ENCODE measurements around the gene D2HGDH.

D2HGDH gene

GRCh38 chr2:241748468-241749256 is 14.2 kb downstream of the D2HGDH start:
- no peaks in the 10 kb centered on the region for H3K9me3 ChIP-seq (ENCODE audit: control insufficient read depth in 2 of 2, low read length in 2 of 2)
- H3K4me1 ChIP-seq (ENCODE audit: control insufficient read depth, insufficient read depth, low read length), result no peaks in the 10 kb centered on the region
- H3K9ac ChIP-seq (ENCODE audit: low read length in 2 of 2), result no peak overlapping the region
- H3K27ac ChIP-seq (ENCODE audit: low read length), result no peak overlapping the region
- H3K36me3 ChIP-seq (ENCODE audit: control insufficient read depth in 2 of 2, insufficient read depth in 2 of 2, low read length in 2 of 2), result peaks cover 14 to 32% of the 10 kb centered on the region in 2 donors
- no peak overlapping the region for H3K4me3 ChIP-seq (ENCODE audit: low read length in 2 of 2)
- no peaks in the 10 kb centered on the region for H3K27me3 ChIP-seq (ENCODE audit: control insufficient read depth in 1 of 2, insufficient read depth in 2 of 2, low read length in 2 of 2)

- no peaks in the 10 kb centered on the region for H3K4me1 ChIP-seq (ENCODE audit: control insufficient read depth, insufficient read depth, low read length)
- no peaks in the 10 kb centered on the region for H3K27me3 ChIP-seq (ENCODE audit: control insufficient read depth in 1 of 2, insufficient read depth in 2 of 2, low read length in 2 of 2)
- H3K9me3 ChIP-seq (ENCODE audit: control insufficient read depth in 2 of 2, low read length in 2 of 2), result no peaks in the 10 kb centered on the region
- H3K4me3 ChIP-seq (ENCODE audit: low read length in 2 of 2), result no peak overlapping the region
- no peak overlapping the region for H3K9ac ChIP-seq (ENCODE audit: low read length in 2 of 2)
- no peak overlapping the region for H3K27ac ChIP-seq (ENCODE audit: low read length)
- H3K36me3 ChIP-seq (ENCODE audit: control insufficient read depth in 2 of 2, insufficient read depth in 2 of 2, low read length in 2 of 2), result peaks cover 8 to 23% of the 10 kb centered on the region in 2 donors
These were observed 15.8 kb downstream of the D2HGDH start for GRCh38 chr2:241750076-241750840.

DNA sequence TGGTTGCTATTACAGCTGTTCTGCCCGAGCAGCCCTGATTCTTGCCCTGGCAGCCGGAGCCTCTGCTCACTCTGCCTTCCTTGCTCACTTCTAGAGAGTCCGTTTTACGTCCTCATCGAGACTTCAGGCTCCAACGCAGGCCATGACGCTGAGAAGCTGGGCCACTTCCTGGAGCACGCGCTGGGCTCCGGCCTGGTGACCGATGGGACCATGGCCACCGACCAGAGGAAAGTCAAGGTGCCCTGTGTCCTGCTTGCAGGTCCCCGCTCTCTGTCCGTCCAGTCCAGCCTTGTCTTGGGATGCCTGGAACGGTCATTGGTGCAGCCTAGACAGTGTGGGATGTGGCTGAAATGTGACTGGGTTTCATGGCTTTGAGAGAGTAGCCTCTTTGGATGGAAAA is 16.7 kb downstream of the D2HGDH start:
- Histone ChIP-seq H3K27ac (ENCODE audit: low read length) (no peak overlapping the region), H3K9ac (ENCODE audit: low read length in 2 of 2) (no peak overlapping the region), H3K4me1 (ENCODE audit: control insufficient read depth, insufficient read depth, low read length) (no peaks in the 10 kb centered on the region), H3K9me3 (ENCODE audit: control insufficient read depth in 2 of 2, low read length in 2 of 2) (no peaks in the 10 kb centered on the region), H3K4me3 (ENCODE audit: low read length in 2 of 2) (no peak overlapping the region), H3K27me3 (ENCODE audit: control insufficient read depth in 1 of 2, insufficient read depth in 2 of 2, low read length in 2 of 2) (no peaks in the 10 kb centered on the region), H3K36me3 (ENCODE audit: control insufficient read depth in 2 of 2, insufficient read depth in 2 of 2, low read length in 2 of 2) (peaks cover 9 to 24% of the 10 kb centered on the region in 2 donors)

DNA sequence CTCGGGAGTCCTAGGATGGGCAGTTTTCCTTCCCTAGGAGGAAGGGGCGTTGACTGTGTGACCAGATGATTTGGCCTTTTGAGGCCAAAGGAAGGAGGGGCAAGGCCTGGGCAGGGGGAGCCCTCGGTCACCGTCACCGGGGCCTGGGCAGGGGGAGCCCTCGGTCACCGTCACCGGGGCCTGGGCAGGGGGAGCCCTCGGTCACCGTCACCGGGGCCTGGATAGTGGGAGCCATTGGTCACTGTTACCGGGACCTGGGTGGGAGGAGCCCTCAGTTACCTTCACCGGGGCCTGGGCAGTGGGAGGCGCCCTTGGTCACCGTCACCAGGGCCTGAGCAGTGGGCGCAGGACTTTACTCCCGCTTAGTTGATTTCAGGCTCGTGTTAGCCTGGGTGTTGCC is 17.3 kb downstream of the D2HGDH start:
- H3K9ac ChIP-seq (ENCODE audit: low read length in 2 of 2), result no peak overlapping the region
- no peaks in the 10 kb centered on the region for H3K9me3 ChIP-seq (ENCODE audit: control insufficient read depth in 2 of 2, low read length in 2 of 2)
- no peaks in the 10 kb centered on the region for H3K4me1 ChIP-seq (ENCODE audit: control insufficient read depth, insufficient read depth, low read length)
- no peaks in the 10 kb centered on the region for H3K27me3 ChIP-seq (ENCODE audit: control insufficient read depth in 1 of 2, insufficient read depth in 2 of 2, low read length in 2 of 2)
- peaks cover 12 to 25% of the 10 kb centered on the region in 2 donors for H3K36me3 ChIP-seq (ENCODE audit: control insufficient read depth in 2 of 2, insufficient read depth in 2 of 2, low read length in 2 of 2)
- no peak overlapping the region for H3K27ac ChIP-seq (ENCODE audit: low read length)
- no peak overlapping the region for H3K4me3 ChIP-seq (ENCODE audit: low read length in 2 of 2)

DNA sequence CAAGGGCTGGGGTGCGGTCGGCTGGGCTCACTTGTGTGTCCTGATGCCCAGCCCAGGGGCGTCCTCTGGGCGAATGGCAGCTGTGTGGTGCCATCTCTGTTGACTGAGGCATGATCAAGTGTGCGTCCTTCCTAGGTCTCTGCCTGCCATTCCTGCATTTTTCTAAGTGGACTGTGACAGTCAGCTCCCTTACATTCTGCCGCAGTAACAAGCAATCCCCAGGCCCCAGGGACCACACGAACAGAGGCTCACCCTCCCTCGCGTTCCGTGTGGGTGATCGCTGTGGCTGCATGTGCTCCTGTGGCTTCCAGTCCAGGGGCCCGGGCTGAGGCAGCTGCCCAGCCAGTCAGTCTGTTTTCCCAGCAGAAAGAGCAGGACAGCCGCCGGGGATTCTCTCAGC is 17.8 kb downstream of the D2HGDH start:
- no peak overlapping the region for H3K27ac ChIP-seq (ENCODE audit: low read length)
- H3K4me3 ChIP-seq (ENCODE audit: low read length in 2 of 2), result no peak overlapping the region
- no peaks in the 10 kb centered on the region for H3K4me1 ChIP-seq (ENCODE audit: control insufficient read depth, insufficient read depth, low read length)
- no peaks in the 10 kb centered on the region for H3K9me3 ChIP-seq (ENCODE audit: control insufficient read depth in 2 of 2, low read length in 2 of 2)
- H3K36me3 ChIP-seq (ENCODE audit: control insufficient read depth in 2 of 2, insufficient read depth in 2 of 2, low read length in 2 of 2), result peaks cover 12 to 24% of the 10 kb centered on the region in 2 donors
- H3K27me3 ChIP-seq (ENCODE audit: control insufficient read depth in 1 of 2, insufficient read depth in 2 of 2, low read length in 2 of 2), result no peaks in the 10 kb centered on the region
- no peak overlapping the region for H3K9ac ChIP-seq (ENCODE audit: low read length in 2 of 2)

DNA sequence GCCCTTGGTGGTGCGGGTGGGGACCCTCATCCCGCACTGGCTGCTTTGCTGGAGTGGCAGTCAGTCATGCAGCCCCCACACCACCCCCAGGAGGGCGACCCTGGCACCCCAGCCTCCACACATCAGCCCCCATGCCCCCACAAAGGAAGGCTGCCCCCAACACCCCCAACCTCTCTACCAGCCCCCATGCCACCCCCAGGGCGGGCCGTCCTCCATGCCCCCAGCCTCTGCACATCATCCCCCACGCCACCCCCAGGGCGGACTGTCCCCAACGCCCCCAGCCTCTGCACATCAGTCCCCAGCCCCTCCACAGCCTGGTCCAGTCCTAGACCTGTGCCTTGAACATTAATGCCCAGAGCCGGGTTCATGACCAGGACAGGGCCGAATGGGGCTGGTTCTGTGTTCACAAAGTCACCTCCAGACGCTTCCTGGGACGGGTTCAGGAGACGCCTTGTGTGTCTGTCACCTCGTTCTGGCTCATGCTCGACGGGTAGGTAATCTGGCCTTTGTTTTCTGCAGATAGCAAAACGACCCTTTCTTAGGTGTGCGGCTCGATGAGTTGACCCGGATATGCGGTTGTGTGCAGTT is 18.4 kb downstream of the D2HGDH start:
- peaks cover 12 to 26% of the 10 kb centered on the region in 2 donors for H3K36me3 ChIP-seq (ENCODE audit: control insufficient read depth in 2 of 2, insufficient read depth in 2 of 2, low read length in 2 of 2)

DNA sequence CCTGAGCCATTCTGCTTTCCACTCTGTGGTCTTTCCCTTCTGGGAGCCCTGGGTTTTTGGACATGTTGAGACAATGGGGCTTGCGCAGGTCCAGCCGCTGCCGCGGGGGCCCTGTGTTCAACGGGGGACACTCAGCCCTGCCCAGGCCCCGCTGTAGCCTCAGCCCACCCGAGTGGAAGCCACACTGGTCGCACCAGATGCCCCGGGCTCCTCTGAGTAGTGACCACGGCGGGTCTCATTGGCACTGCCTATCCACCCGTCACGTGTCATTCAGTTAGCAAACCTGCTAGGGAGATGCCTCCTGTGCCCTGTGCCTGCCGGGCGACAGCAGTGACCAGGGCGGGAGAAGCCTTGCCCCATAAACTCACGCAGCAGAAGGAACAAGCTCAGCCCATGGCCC is 19.1 kb downstream of the D2HGDH start:
- Histone ChIP-seq H3K4me1 (ENCODE audit: control insufficient read depth, insufficient read depth, low read length) (no peaks in the 10 kb centered on the region), H3K27me3 (ENCODE audit: control insufficient read depth in 1 of 2, insufficient read depth in 2 of 2, low read length in 2 of 2) (no peaks in the 10 kb centered on the region), H3K36me3 (ENCODE audit: control insufficient read depth in 2 of 2, insufficient read depth in 2 of 2, low read length in 2 of 2) (peaks cover 12 to 26% of the 10 kb centered on the region in 2 donors), H3K27ac (ENCODE audit: low read length) (no peak overlapping the region), H3K4me3 (ENCODE audit: low read length in 2 of 2) (no peak overlapping the region), H3K9me3 (ENCODE audit: control insufficient read depth in 2 of 2, low read length in 2 of 2) (no peaks in the 10 kb centered on the region), H3K9ac (ENCODE audit: low read length in 2 of 2) (no peak overlapping the region)

More for the DNA sequence above, 18.4 kb downstream of the D2HGDH start:
- H3K9ac ChIP-seq (ENCODE audit: low read length in 2 of 2), result no peak overlapping the region
- no peak overlapping the region for H3K4me3 ChIP-seq (ENCODE audit: low read length in 2 of 2)
- no peaks in the 10 kb centered on the region for H3K27me3 ChIP-seq (ENCODE audit: control insufficient read depth in 1 of 2, insufficient read depth in 2 of 2, low read length in 2 of 2)
- no peaks in the 10 kb centered on the region for H3K4me1 ChIP-seq (ENCODE audit: control insufficient read depth, insufficient read depth, low read length)
- H3K27ac ChIP-seq (ENCODE audit: low read length), result no peak overlapping the region
- no peaks in the 10 kb centered on the region for H3K9me3 ChIP-seq (ENCODE audit: control insufficient read depth in 2 of 2, low read length in 2 of 2)

GRCh38 chr2:241754042-241754441 is 19.6 kb downstream of the D2HGDH start:
- H3K4me1 ChIP-seq (ENCODE audit: control insufficient read depth, insufficient read depth, low read length), result no peaks in the 10 kb centered on the region
- no peak overlapping the region for H3K4me3 ChIP-seq (ENCODE audit: low read length in 2 of 2)
- H3K36me3 ChIP-seq (ENCODE audit: control insufficient read depth in 2 of 2, insufficient read depth in 2 of 2, low read length in 2 of 2), result peaks cover 13 to 25% of the 10 kb centered on the region in 2 donors
- no peak overlapping the region for H3K27ac ChIP-seq (ENCODE audit: low read length)
- no peaks in the 10 kb centered on the region for H3K9me3 ChIP-seq (ENCODE audit: control insufficient read depth in 2 of 2, low read length in 2 of 2)
- no peak overlapping the region for H3K9ac ChIP-seq (ENCODE audit: low read length in 2 of 2)
- no peaks in the 10 kb centered on the region for H3K27me3 ChIP-seq (ENCODE audit: control insufficient read depth in 1 of 2, insufficient read depth in 2 of 2, low read length in 2 of 2)

- H3K27ac ChIP-seq (ENCODE audit: low read length), result no peak overlapping the region
- H3K9ac ChIP-seq (ENCODE audit: low read length in 2 of 2), result no peak overlapping the region
- no peaks in the 10 kb centered on the region for H3K27me3 ChIP-seq (ENCODE audit: control insufficient read depth in 1 of 2, insufficient read depth in 2 of 2, low read length in 2 of 2)
- no peak overlapping the region for H3K4me3 ChIP-seq (ENCODE audit: low read length in 2 of 2)
- no peaks in the 10 kb centered on the region for H3K4me1 ChIP-seq (ENCODE audit: control insufficient read depth, insufficient read depth, low read length)
- H3K9me3 ChIP-seq (ENCODE audit: control insufficient read depth in 2 of 2, low read length in 2 of 2), result peaks cover 0 to under 1% of the 10 kb centered on the region in 2 donors
- peaks cover 14 to 30% of the 10 kb centered on the region in 2 donors for H3K36me3 ChIP-seq (ENCODE audit: control insufficient read depth in 2 of 2, insufficient read depth in 2 of 2, low read length in 2 of 2)
These were observed 20.7 kb downstream of the D2HGDH start for GRCh38 chr2:241755166-241755565.

GRCh38 chr2:241755777-241756176 is 21.3 kb downstream of the D2HGDH start:
- Histone ChIP-seq H3K27ac (ENCODE audit: low read length) (no peak overlapping the region), H3K36me3 (ENCODE audit: control insufficient read depth in 2 of 2, insufficient read depth in 2 of 2, low read length in 2 of 2) (peaks cover 17 to 33% of the 10 kb centered on the region in 2 donors)

More at GRCh38 chr2:241755777-241756176, 21.3 kb downstream of the D2HGDH start:
- no peak overlapping the region for H3K9ac ChIP-seq (ENCODE audit: low read length in 2 of 2)
- H3K4me1 ChIP-seq (ENCODE audit: control insufficient read depth, insufficient read depth, low read length), result no peaks in the 10 kb centered on the region
- no peaks in the 10 kb centered on the region for H3K27me3 ChIP-seq (ENCODE audit: control insufficient read depth in 1 of 2, insufficient read depth in 2 of 2, low read length in 2 of 2)
- H3K9me3 ChIP-seq (ENCODE audit: control insufficient read depth in 2 of 2, low read length in 2 of 2), result peaks cover 0 to 4% of the 10 kb centered on the region in 2 donors
- H3K4me3 ChIP-seq (ENCODE audit: low read length in 2 of 2), result no peak overlapping the region
